Activated CD8-positive, alpha-beta memory T cell treated with anti-CD3 and anti-CD28 coated beads for 36 hours (primary cell): ENCODE data around the gene TAF3. TPM values are rescaled to one million over a fixed set of nuclear protein-coding genes. Genes with fewer than 3 reads are reported as not detected.

Experiments
- CTCF ChIA-PET: fragments of 350-600 bp; sonication (Branson Sonifier 250); formaldehyde crosslinking; loops from one replicate; lab custom pipeline; 2021; ENCODE audit warnings: antibody characterized with exemption; lab: Charles Lee
- POLR2A ChIA-PET: fragments of 350-600 bp; sonication (Branson Sonifier 250); formaldehyde crosslinking; loops from one replicate; lab custom pipeline; 2021; ENCODE audit warnings: antibody characterized with exemption; lab: Charles Lee
- total RNA-seq, 2 experiments: library from RNA; stranded (reverse); gene quantifications; one replicate each; pipeline ENCODE4 v1.2.3, GENCODE V29; 2021

Gene TAF3
- total RNA-seq, 2 experiments from 2014 or later, result 19.4 to 20.3 TPM

- ChIA-PET POLR2A (interaction anchor here (0.6 to 2.7 kb wide), 5 partner anchors 11 to 349 kb away, joined by 3 to 9 read pairs (median 4); no protein-coding TSS in a partner anchor), CTCF (interaction anchor here (1.0 kb wide), 1 partner anchor 33 kb away, joined by 3 read pairs; no protein-coding TSS in a partner anchor)
Observed at GRCh38 chr10:8058274-8059111, 240.2 kb downstream of the TAF3 start.

- POLR2A ChIA-PET, result interaction anchor here (0.7 to 2.7 kb wide), 4 partner anchors 10 to 348 kb away, joined by 3 to 9 read pairs (median 4); no protein-coding TSS in a partner anchor
- CTCF ChIA-PET, result interaction anchor here (1.0 kb wide), 1 partner anchor 32 kb away, joined by 3 read pairs; no protein-coding TSS in a partner anchor
Observed at GRCh38 chr10:8059191-8059936, 241.1 kb downstream of the TAF3 start.

GRCh38 chr10:8060010-8060703, 241.9 kb downstream of the TAF3 start:
- ChIA-PET CTCF (interaction anchor here (1.2 kb wide), 1 partner anchor 9 kb away, joined by 3 read pairs; no protein-coding TSS in a partner anchor), POLR2A (interaction anchor here (1.1 to 2.7 kb wide), 3 partner anchors 9 to 179 kb away, joined by 3 to 9 read pairs (median 6); no protein-coding TSS in a partner anchor)

DNA sequence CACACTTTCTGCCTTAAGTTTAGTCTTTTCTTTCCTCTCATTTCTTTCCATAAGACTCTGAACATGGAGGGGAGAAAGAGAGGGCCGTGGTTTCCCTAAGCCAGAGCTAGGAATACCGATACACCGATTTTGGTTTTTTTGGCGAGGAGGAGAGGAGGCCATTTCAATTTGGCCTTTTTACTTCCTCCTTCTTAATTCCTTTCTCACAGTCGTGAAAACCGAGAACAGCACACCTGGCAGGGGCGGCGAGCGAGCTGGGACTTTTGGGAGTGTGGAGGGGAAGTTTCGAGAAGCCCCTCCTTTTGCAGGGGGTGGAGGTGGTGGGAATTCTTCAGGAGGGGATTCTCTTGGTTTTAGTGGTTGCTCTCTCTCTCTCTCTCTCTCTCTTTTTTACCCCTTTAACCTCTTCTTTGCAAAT, 242.4 kb downstream of the TAF3 start:
- POLR2A ChIA-PET, result interaction anchor here (0.7 to 2.7 kb wide), 5 partner anchors 9 to 342 kb away, joined by 3 to 9 read pairs (median 3); no protein-coding TSS in a partner anchor

GRCh38 chr10:8061274-8062211, 243.2 kb downstream of the TAF3 start:
- POLR2A ChIA-PET, result interaction anchor here (0.7 to 2.7 kb wide), 4 partner anchors 8 to 341 kb away, joined by 3 to 9 read pairs (median 3); no protein-coding TSS in a partner anchor
- CTCF ChIA-PET, result interaction anchor here (0.8 to 1.2 kb wide), 3 partner anchors 9 to 271 kb away, joined by 3 to 4 read pairs (median 3); no protein-coding TSS in a partner anchor

More for the DNA sequence above, 242.4 kb downstream of the TAF3 start:
- CTCF ChIA-PET, result interaction anchor here (1.0 to 1.2 kb wide), 2 partner anchors 8 to 10 kb away, joined by 3 to 4 read pairs; no protein-coding TSS in a partner anchor

- ChIA-PET POLR2A (no interaction called here), CTCF (no interaction called here)
Observed at GRCh38 chr10:8063128-8063908, 245.0 kb downstream of the TAF3 start.

- POLR2A ChIA-PET, result no interaction called here
- CTCF ChIA-PET, result no interaction called here
Observed at GRCh38 chr10:8063935-8064334, 245.6 kb downstream of the TAF3 start.

DNA sequence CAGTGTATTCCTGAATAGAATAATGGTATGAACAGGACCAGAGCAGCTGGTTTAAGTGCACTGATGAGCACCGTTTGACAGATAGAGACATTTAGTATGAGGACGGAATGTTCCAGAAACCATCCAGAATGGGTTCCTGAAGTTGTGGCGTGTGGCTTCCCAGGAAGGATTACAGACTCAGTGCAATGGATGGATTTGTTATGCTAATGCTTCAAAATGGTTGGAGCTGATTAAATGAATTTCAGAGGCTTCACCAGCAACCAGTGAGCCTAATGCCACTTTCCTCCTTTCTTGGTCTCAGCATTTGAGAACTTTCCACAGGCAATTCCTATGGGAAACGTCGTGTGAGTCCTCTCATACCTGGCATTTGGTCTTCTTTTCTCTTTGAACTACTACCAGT, 246.1 kb downstream of the TAF3 start:
- POLR2A ChIA-PET, result interaction anchor here (0.6 to 0.8 kb wide), 2 partner anchors 73 to 261 kb away, joined by 3 to 8 read pairs; no protein-coding TSS in a partner anchor
- CTCF ChIA-PET, result no interaction called here

GRCh38 chr10:8065651-8066050, 247.3 kb downstream of the TAF3 start:
- ChIA-PET POLR2A (interaction anchor here (0.6 to 1.7 kb wide), 6 partner anchors 8 to 304 kb away, joined by 3 to 5 read pairs (median 4); no protein-coding TSS in a partner anchor), CTCF (interaction anchor here (0.6 to 0.7 kb wide), 3 partner anchors 15 to 825 kb away, joined by 3 read pairs; no protein-coding TSS in a partner anchor)

GRCh38 chr10:8066124-8066523, 247.8 kb downstream of the TAF3 start:
- CTCF ChIA-PET, result interaction anchor here (0.6 to 0.8 kb wide), 5 partner anchors 11 to 1235 kb away, joined by 3 to 4 read pairs (median 3); partner anchors contain the start of gene GATA3
- POLR2A ChIA-PET, result interaction anchor here (0.6 to 1.7 kb wide), 5 partner anchors 10 to 266 kb away, joined by 3 to 5 read pairs (median 3); no protein-coding TSS in a partner anchor

Other genes with a start within 250 kb of the TAF3 start
- not detected for gene ITIH5, start 151.5 kb upstream of the TAF3 start, total RNA-seq
- gene ITIH2, start 115.2 kb upstream of the TAF3 start, total RNA-seq, result not detected
- gene KIN, start 30.5 kb upstream of the TAF3 start, total RNA-seq, result 10 to 100 TPM; 13.9 to 15.9 TPM
- 100 to 1,000 TPM; 293 to 296 TPM for gene ATP5F1C, start 30.3 kb upstream of the TAF3 start, total RNA-seq
- 10 to 100 TPM; 31.1 to 32.9 TPM for gene GATA3, start 236.2 kb downstream of the TAF3 start, total RNA-seq